Type B pancreatic cell (in vitro differentiated cells): ENCODE data around the gene PLEKHG5. TPM values are rescaled to one million over a fixed set of nuclear protein-coding genes. Genes with fewer than 3 reads are reported as not detected.
"Not testable (repeated sequence)": the region's sequence is repeated elsewhere in the genome, so short reads cannot be mapped to it uniquely, and the experiment has no call there.

Experiments used
- DNase-seq: peaks from one replicate; pipeline ENCODE4 v3.0.0; 2021; ENCODE audit warnings: mixed read lengths; ENCODE audit not compliant: unreplicated experiment; ENCODE audit errors: extremely low spot score
- H3K27ac Mint-ChIP-seq: 2 replicates; pipeline ENCODE4 v1.8.0; 2021; ENCODE audit warnings: mild to moderate bottlenecking, mixed read lengths
- H3K27me3 Mint-ChIP-seq: 2 replicates; pipeline ENCODE4 v1.8.0; 2021; ENCODE audit warnings: mixed read lengths
- H3K36me3 Mint-ChIP-seq: 2 replicates; pipeline ENCODE4 v1.8.0; 2021; ENCODE audit warnings: mixed read lengths
- H3K4me1 Mint-ChIP-seq: one replicate; pipeline ENCODE4 v1.8.0; 2021; ENCODE audit warnings: mixed read lengths; ENCODE audit not compliant: unreplicated experiment
- H3K4me3 Mint-ChIP-seq: 2 replicates; pipeline ENCODE4 v1.8.0; 2021; ENCODE audit warnings: mild to moderate bottlenecking, mixed read lengths
- H3K9me3 Mint-ChIP-seq: 2 replicates; pipeline ENCODE4 v1.8.0; 2021; ENCODE audit warnings: mixed read lengths
- CTCF ChIP-seq: fragments of 200-600 bp; sonication (generic); conservative IDR thresholded peaks from 2 replicates; pipeline ENCODE4 v1.5.0; 2021; ENCODE audit warnings: antibody characterized with exemption, mild to moderate bottlenecking
- total RNA-seq: library from RNA; stranded (reverse); gene quantifications from 2 replicates; pipeline ENCODE4 v1.2.1, GENCODE V29; 2021; ENCODE audit warnings: low replicate concordance

PLEKHG5 gene
- total RNA-seq, 1 donor from 2014 or later: 30.6 TPM

- H3K36me3 Mint-ChIP-seq: peaks cover 3% of the 10 kb centered on the region
- no peak for TF ChIP-seq CTCF
- H3K4me3 Mint-ChIP-seq: no peak overlapping the region
- no peak overlapping the region for H3K27ac Mint-ChIP-seq
- peaks cover 9% of the 10 kb centered on the region for H3K27me3 Mint-ChIP-seq
- H3K9me3 Mint-ChIP-seq: no peaks in the 10 kb centered on the region
- no peak for DNase-seq
- H3K4me1 Mint-ChIP-seq: peaks cover 17% of the 10 kb centered on the region
Observed at GRCh38 chr1:6456800-6457466, 34.5 kb downstream of the PLEKHG5 start.

GRCh38 chr1:6455752-6456520 lies 35.5 kb downstream of the PLEKHG5 start:
- not testable (repeated sequence) for H3K27ac Mint-ChIP-seq, DNase-seq, H3K27me3 Mint-ChIP-seq, H3K9me3 Mint-ChIP-seq, H3K36me3 Mint-ChIP-seq, H3K4me3 Mint-ChIP-seq
- H3K4me1 Mint-ChIP-seq: peaks cover 17% of the 10 kb centered on the region

GRCh38 chr1:6454856-6455751 lies 36.4 kb downstream of the PLEKHG5 start:
- Mint-ChIP-seq H3K27me3 (peaks cover 12% of the 10 kb centered on the region), H3K9me3 (no peaks in the 10 kb centered on the region), H3K27ac (no peak overlapping the region), H3K4me1 (peaks cover 17% of the 10 kb centered on the region), H3K4me3 (no peak overlapping the region), H3K36me3 (peaks cover 3% of the 10 kb centered on the region)
- no peak for TF ChIP-seq CTCF
- DNase-seq: no peak

- H3K4me3 Mint-ChIP-seq, H3K36me3 Mint-ChIP-seq, H3K27ac Mint-ChIP-seq, H3K9me3 Mint-ChIP-seq, DNase-seq: not testable (repeated sequence)
- H3K27me3 Mint-ChIP-seq: peaks cover 20% of the 10 kb centered on the region
- peaks cover 19% of the 10 kb centered on the region for H3K4me1 Mint-ChIP-seq
Observed at GRCh38 chr1:6453895-6454855, 37.3 kb downstream of the PLEKHG5 start.

- TF ChIP-seq CTCF: no peak
- peaks cover 27% of the 10 kb centered on the region for H3K27me3 Mint-ChIP-seq
- peak overlapping the region; percentile 21 for H3K27ac Mint-ChIP-seq
- H3K4me3 Mint-ChIP-seq: peak overlapping the region; percentile 56
- H3K36me3 Mint-ChIP-seq: no peaks in the 10 kb centered on the region
- H3K9me3 Mint-ChIP-seq: no peaks in the 10 kb centered on the region
- no peak for DNase-seq
- H3K4me1 Mint-ChIP-seq: peaks cover 14% of the 10 kb centered on the region
Observed at GRCh38 chr1:6450943-6451373, 40.5 kb downstream of the PLEKHG5 start.

- H3K36me3 Mint-ChIP-seq, DNase-seq, H3K9me3 Mint-ChIP-seq: not testable (repeated sequence)
- H3K4me3 Mint-ChIP-seq: peak overlapping the region; percentile 56
- H3K27ac Mint-ChIP-seq: peak overlapping the region; percentile 21
- H3K27me3 Mint-ChIP-seq: peaks cover 27% of the 10 kb centered on the region
- peaks cover 14% of the 10 kb centered on the region for H3K4me1 Mint-ChIP-seq
Observed at GRCh38 chr1:6450486-6450885, 41.0 kb downstream of the PLEKHG5 start.
